ENCODE measurements around the gene ZNF213.

- no peak for TF ChIP-seq SP1 (IDR thresholded peaks at IDR 0.05)
- TF ChIP-seq L3MBTL2 (conservative IDR thresholded peaks at IDR 0.05): no peak
- no peak for TF ChIP-seq BHLHE40 (IDR thresholded peaks at IDR 0.05; ENCODE audit: borderline replicate concordance)
- no peak for TF ChIP-seq FOXM1 (IDR thresholded peaks at IDR 0.05; ENCODE audit: borderline replicate concordance)
- no peak for TF ChIP-seq CTBP1 (IDR thresholded peaks at IDR 0.05; ENCODE audit: borderline replicate concordance)
- TF ChIP-seq PKNOX1 (IDR thresholded peaks at IDR 0.05): no peak
Measured at GRCh38 chr16:3189869-3190268, 55.0 kb downstream of the ZNF213 start.

Data from HEK293T (cell line).